ENCODE results near the gene CLEC10A. TPM values are rescaled to one million over a fixed set of nuclear protein-coding genes. Genes with fewer than 3 reads are reported as not detected.

Gene CLEC10A
- total RNA-seq, 4 donors from 2014 or later: 3.0 to 14.0 (median 13.1) TPM

- no peak overlapping the region for H3K27ac ChIP-seq (replicated peaks in 1 of 4)
- H3K27me3 ChIP-seq: peaks cover 0 to 4% (median 0%) of the 10 kb centered on the region in 4 donors
- peak overlapping the region in 1 of 4 donors; percentile 7 for H3K4me3 ChIP-seq
- no peak for DNase-seq (ENCODE audit: extremely low spot score)
- H3K4me1 ChIP-seq: peaks cover 0 to 4% (median 0%) of the 10 kb centered on the region in 4 donors
- WGBS: 79% methylated on average over 7 of the region's 7 CpGs
- TF ChIP-seq POLR2A (IDR thresholded peaks at IDR 0.05; ENCODE audit: low read depth) (no peak), POLR2AphosphoS5 (IDR thresholded peaks at IDR 0.05) (no peak), EP300 (IDR thresholded peaks at IDR 0.05) (no peak)
- TF ChIP-seq, protein P1, sequence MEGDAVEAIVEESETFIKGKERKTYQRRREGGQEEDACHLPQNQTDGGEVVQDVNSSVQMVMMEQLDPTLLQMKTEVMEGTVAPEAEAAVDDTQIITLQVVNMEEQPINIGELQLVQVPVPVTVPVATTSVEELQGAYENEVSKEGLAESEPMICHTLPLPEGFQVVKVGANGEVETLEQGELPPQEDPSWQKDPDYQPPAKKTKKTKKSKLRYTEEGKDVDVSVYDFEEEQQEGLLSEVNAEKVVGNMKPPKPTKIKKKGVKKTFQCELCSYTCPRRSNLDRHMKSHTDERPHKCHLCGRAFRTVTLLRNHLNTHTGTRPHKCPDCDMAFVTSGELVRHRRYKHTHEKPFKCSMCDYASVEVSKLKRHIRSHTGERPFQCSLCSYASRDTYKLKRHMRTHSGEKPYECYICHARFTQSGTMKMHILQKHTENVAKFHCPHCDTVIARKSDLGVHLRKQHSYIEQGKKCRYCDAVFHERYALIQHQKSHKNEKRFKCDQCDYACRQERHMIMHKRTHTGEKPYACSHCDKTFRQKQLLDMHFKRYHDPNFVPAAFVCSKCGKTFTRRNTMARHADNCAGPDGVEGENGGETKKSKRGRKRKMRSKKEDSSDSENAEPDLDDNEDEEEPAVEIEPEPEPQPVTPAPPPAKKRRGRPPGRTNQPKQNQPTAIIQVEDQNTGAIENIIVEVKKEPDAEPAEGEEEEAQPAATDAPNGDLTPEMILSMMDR (IDR thresholded peaks at IDR 0.05): no peak
- H3K9me3 ChIP-seq: no peaks in the 10 kb centered on the region
- no peaks in the 10 kb centered on the region for H3K36me3 ChIP-seq
- intact Hi-C loops (cut with DNase I): no loop called here
Observed at GRCh38 chr17:7077911-7078546, 2.0 kb downstream of the CLEC10A start.

DNA sequence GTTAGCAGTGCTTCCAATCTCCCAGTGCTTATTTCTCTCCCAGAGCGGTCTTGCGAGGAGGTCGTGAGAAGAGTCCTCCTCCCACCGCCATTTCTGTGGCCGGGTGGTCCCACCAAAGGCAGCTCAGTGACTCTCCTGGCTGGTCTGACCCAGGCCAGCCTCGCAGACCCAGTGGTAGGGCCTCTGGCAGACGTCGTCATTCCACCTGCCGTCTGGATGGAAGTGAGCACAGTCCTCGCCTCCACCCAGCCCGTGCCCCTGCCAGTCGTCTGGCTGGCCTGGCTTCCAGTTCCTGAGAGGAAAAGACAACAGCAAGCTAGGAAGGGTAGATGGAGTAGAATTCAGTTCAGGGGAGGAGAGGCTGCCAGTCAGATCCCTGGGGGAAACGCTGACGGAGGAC, 5.1 kb downstream of the CLEC10A start:
- Histone ChIP-seq H3K4me3 (no peak overlapping the region), H3K4me1 (no peaks in the 10 kb centered on the region), H3K36me3 (no peaks in the 10 kb centered on the region), H3K27ac (replicated peaks in 1 of 4) (no peak overlapping the region), H3K9me3 (no peaks in the 10 kb centered on the region), H3K27me3 (no peaks in the 10 kb centered on the region)
- DNase-seq (ENCODE audit: extremely low spot score): no peak
- no peak for TF ChIP-seq POLR2AphosphoS5 (IDR thresholded peaks at IDR 0.05)
- no peak for TF ChIP-seq EP300 (IDR thresholded peaks at IDR 0.05)
- 90% methylated on average over 14 of the region's 14 CpGs for WGBS
- intact Hi-C loops (cut with DNase I): no loop called here

GRCh38 chr17:7072406-7072805, 7.6 kb downstream of the CLEC10A start:
- Histone ChIP-seq H3K4me3 (no peak overlapping the region), H3K36me3 (no peaks in the 10 kb centered on the region), H3K27ac (replicated peaks in 1 of 4) (no peak overlapping the region), H3K9me3 (peaks cover 0 to 16% (median 9%) of the 10 kb centered on the region in 4 donors), H3K27me3 (no peaks in the 10 kb centered on the region), H3K4me1 (no peaks in the 10 kb centered on the region)
- TF ChIP-seq EP300 (IDR thresholded peaks at IDR 0.05): no peak
- TF ChIP-seq, protein P1 (IDR thresholded peaks at IDR 0.05): no peak
- no peak for TF ChIP-seq POLR2A (IDR thresholded peaks at IDR 0.05; ENCODE audit: low read depth)
- TF ChIP-seq POLR2AphosphoS5 (IDR thresholded peaks at IDR 0.05): no peak
- intact Hi-C loops (cut with DNase I): no loop called here
- no peak for DNase-seq (ENCODE audit: extremely low spot score)
- 89% methylated on average over 2 of the region's 2 CpGs for WGBS

DNA sequence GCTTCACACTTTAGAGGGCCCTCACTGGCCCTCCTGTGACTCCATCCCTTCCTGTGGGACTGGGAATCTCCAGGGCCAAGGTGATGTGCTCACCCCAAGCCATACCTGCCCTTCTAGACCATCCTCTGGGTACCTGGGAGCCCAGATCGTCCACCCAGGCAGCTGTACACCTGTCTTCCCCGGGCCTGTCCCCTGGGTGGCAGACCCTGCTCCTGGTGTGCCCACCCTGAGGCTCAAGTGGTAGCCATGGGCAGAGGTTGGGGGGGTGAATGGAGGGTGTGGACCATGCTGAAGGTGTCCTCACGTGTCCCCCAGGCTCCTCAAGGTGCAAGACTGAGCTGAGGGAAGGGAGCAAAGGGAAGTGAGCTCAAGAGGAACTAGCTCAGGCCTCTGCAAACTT, 9.3 kb downstream of the CLEC10A start:
- WGBS: 78% methylated on average over 3 of the region's 3 CpGs
- Histone ChIP-seq H3K36me3 (no peaks in the 10 kb centered on the region), H3K27ac (replicated peaks in 1 of 4) (no peak overlapping the region), H3K4me1 (no peaks in the 10 kb centered on the region), H3K9me3 (peaks cover 0 to 17% (median 9%) of the 10 kb centered on the region in 4 donors), H3K4me3 (no peak overlapping the region), H3K27me3 (peaks cover 0 to 3% (median 0%) of the 10 kb centered on the region in 4 donors)
- DNase-seq (ENCODE audit: extremely low spot score): no peak
- TF ChIP-seq, protein P1 (IDR thresholded peaks at IDR 0.05): no peak
- no peak for TF ChIP-seq EP300 (IDR thresholded peaks at IDR 0.05)
- no peak for TF ChIP-seq POLR2A (IDR thresholded peaks at IDR 0.05; ENCODE audit: low read depth)
- TF ChIP-seq POLR2AphosphoS5 (IDR thresholded peaks at IDR 0.05): no peak
- intact Hi-C loops (cut with DNase I): no loop called here

GRCh38 chr17:7068268-7068667, 11.8 kb downstream of the CLEC10A start:
- DNase-seq (ENCODE audit: extremely low spot score): no peak
- no peak overlapping the region for H3K27ac ChIP-seq (replicated peaks in 1 of 4)
- WGBS: 33% methylated on average over 1 of the region's 1 CpG
- H3K36me3 ChIP-seq: no peaks in the 10 kb centered on the region
- TF ChIP-seq EP300 (IDR thresholded peaks at IDR 0.05): no peak
- no peak for TF ChIP-seq POLR2A (IDR thresholded peaks at IDR 0.05; ENCODE audit: low read depth)
- TF ChIP-seq, protein P1 (IDR thresholded peaks at IDR 0.05): no peak
- no peak for TF ChIP-seq POLR2AphosphoS5 (IDR thresholded peaks at IDR 0.05)
- no peaks in the 10 kb centered on the region for H3K4me1 ChIP-seq
- H3K4me3 ChIP-seq: no peak overlapping the region
- intact Hi-C loops (cut with DNase I): no loop called here
- H3K9me3 ChIP-seq: peaks cover 0 to 17% (median 9%) of the 10 kb centered on the region in 4 donors
- H3K27me3 ChIP-seq: peaks cover 0 to 3% (median 0%) of the 10 kb centered on the region in 4 donors
